GM19452 (cell line): ENCODE results near the gene ADD3.
"Not testable (repeated sequence)": the region's sequence is repeated elsewhere in the genome, so short reads cannot be mapped to it uniquely, and the experiment has no call there.

Experiments used
- ATAC-seq: cut with Tn5 transposase; IDR thresholded peaks from one replicate; pipeline ENCODE4 v1.9.1; 2021; ENCODE audit not compliant: unreplicated experiment

ADD3 gene

GRCh38 chr10:109975244-109976190, 32.3 kb upstream of the ADD3 start:
- no peak for ATAC-seq

GRCh38 chr10:109976681-109977080, 31.1 kb upstream of the ADD3 start:
- ATAC-seq = no peak

GRCh38 chr10:109977382-109977806, 30.4 kb upstream of the ADD3 start:
- no peak for ATAC-seq

GRCh38 chr10:109978481-109978880, 29.3 kb upstream of the ADD3 start:
- no peak for ATAC-seq

GRCh38 chr10:109979215-109979614, 28.6 kb upstream of the ADD3 start:
- no peak for ATAC-seq

- ATAC-seq = no peak
Measured at GRCh38 chr10:109981650-109982049, 26.1 kb upstream of the ADD3 start.

GRCh38 chr10:109982123-109982522, 25.7 kb upstream of the ADD3 start:
- no peak for ATAC-seq

- no peak for ATAC-seq
Measured at GRCh38 chr10:109982812-109983211, 25.0 kb upstream of the ADD3 start.

GRCh38 chr10:109984013-109984412, 23.8 kb upstream of the ADD3 start:
- ATAC-seq = no peak

GRCh38 chr10:109985768-109986167, 22.0 kb upstream of the ADD3 start:
- ATAC-seq = not testable (repeated sequence)

- no peak for ATAC-seq
Measured at GRCh38 chr10:109987452-109988211, 20.2 kb upstream of the ADD3 start.

- no peak for ATAC-seq
Measured at GRCh38 chr10:109988212-109988596, 19.6 kb upstream of the ADD3 start.

GRCh38 chr10:109991266-109991855, 16.4 kb upstream of the ADD3 start:
- no peak for ATAC-seq

GRCh38 chr10:109992485-109992884, 15.3 kb upstream of the ADD3 start:
- ATAC-seq = no peak

GRCh38 chr10:109993551-109994330, 14.0 kb upstream of the ADD3 start:
- ATAC-seq = no peak

- ATAC-seq = no peak
Measured at GRCh38 chr10:109994711-109995577, 12.8 kb upstream of the ADD3 start.

- ATAC-seq = no peak
Measured at GRCh38 chr10:109995595-109995994, 12.2 kb upstream of the ADD3 start.

GRCh38 chr10:109996225-109996624, 11.6 kb upstream of the ADD3 start:
- peak; percentile 78 for ATAC-seq

- ATAC-seq = peak; percentile 39
Measured at GRCh38 chr10:109996766-109997171, 11.0 kb upstream of the ADD3 start.

GRCh38 chr10:109997233-109997632, 10.6 kb upstream of the ADD3 start:
- no peak for ATAC-seq
